Upper lobe of left lung (tissue), 4 donors: ENCODE results near the gene P3H2.

Source experiments
- CTCF ChIP-seq, 6 experiments: fragments of 450-650 bp in 4 of 6; fragments of 200-600 bp in 2 of 6; sonication (generic) in 2 of 6; IDR thresholded peaks; one replicate each; pipeline ENCODE4 v1.5.1; 2016 to 2019; ENCODE audit warnings: antibody characterized with exemption in 6 of 6
- EP300 ChIP-seq, 4 donors: sonication (generic); formaldehyde crosslinking; IDR thresholded peaks; one replicate each; pipeline ENCODE4 v1.5.1; 2017; ENCODE audit warnings: antibody characterized with exemption in 4 of 4, control low read depth in 2 of 4
- POLR2A ChIP-seq, 4 donors: fragments of 450-650 bp; IDR thresholded peaks; one replicate each; pipeline ENCODE4 v1.5.1; 2016 to 2017; ENCODE audit warnings: antibody characterized with exemption in 4 of 4, mild to moderate bottlenecking in 2 of 4
- POLR2AphosphoS5 ChIP-seq, 2 donors: sonication (generic); formaldehyde crosslinking; IDR thresholded peaks; one replicate each; pipeline ENCODE4 v1.5.1; 2017; ENCODE audit warnings: antibody characterized with exemption in 2 of 2

DNA sequence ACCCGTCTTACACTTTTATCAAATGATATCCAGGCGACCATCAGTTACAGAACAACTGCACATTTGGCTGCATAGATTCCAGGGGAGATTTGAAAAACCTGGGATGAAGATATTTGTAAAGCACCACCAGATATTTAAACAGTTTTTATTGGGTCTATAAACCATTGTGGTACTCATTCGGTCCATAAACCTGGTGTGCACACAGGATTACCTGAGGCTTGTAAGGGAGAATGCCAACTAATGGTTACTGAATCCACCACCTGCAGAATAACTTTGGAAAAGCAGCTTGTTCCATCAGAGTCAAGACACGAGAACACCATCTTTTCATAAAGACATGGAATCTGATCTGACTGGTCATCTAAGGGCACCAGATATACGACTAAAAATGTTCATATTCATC, 80.6 kb downstream of the P3H2 start:
- TF ChIP-seq POLR2A (IDR thresholded peaks at IDR 0.05) (no peak), CTCF (IDR thresholded peaks at IDR 0.05) (no peak), EP300 (IDR thresholded peaks at IDR 0.05) (no peak), POLR2AphosphoS5 (IDR thresholded peaks at IDR 0.05) (no peak)
